NCI-H128 (cell line): ENCODE data around the gene GGN.
"Not testable (repeated sequence)": the region's sequence is repeated elsewhere in the genome, so short reads cannot be mapped to it uniquely, and the experiment has no call there.

Experiments used
- DNase-seq: peaks from one replicate; lab custom pipeline; 2025; ENCODE audit not compliant: unreplicated experiment; lab: John Stamatoyannopoulos, UW

The GGN gene

DNA sequence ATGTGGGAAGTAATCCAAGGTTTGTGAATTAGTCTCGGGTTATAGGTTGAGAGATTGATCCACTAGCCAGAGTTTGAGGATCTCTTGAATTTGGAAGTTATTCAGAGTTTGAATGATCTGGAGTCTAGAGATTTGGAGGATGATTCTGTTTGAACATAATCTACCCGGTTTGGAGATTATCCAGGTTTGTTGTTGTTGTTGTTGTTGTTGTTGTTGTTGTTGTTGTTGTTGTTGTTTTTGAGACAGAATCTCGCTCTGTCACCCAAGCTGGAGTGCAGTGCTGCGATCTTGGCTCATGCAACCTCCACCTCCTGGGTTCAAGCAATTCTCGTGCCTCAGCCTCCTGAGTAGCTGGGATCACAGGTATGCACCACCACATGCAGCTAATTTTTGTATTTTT, 24.1 kb upstream of the GGN start:
- not testable (repeated sequence) for DNase-seq

DNA sequence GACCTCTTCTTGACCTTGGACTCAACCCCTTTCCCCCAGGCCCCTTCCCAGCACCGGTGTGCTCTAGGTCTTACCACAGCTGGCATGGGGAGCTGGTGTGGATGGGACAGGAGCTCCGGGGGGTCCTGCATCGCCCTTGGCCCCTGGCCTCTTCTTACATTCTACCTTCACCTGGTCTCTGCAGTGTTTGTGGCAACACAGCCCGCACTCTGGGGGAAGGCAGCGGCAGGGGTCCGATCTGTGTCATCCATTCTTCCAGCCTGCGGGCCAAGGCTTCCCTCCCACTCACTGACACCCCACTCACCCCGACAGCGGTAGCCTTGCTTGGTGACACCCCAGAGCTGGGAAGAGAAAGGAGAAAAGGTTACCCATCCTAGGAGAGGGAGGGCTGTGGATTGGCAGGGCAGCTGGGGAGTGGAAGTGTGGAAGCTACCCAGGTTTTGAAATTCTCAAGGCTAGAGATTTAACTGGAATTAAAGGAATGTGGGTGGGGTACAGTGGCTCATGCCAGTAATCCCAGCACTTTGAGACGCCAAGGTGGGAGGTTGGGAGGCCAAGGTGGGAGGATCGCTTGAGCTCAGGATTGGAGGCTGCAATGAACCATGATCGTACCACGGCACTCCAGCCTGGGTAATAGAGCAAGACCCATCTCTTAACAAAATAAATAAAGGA, 23.3 kb upstream of the GGN start:
- DNase-seq, result no peak

DNA sequence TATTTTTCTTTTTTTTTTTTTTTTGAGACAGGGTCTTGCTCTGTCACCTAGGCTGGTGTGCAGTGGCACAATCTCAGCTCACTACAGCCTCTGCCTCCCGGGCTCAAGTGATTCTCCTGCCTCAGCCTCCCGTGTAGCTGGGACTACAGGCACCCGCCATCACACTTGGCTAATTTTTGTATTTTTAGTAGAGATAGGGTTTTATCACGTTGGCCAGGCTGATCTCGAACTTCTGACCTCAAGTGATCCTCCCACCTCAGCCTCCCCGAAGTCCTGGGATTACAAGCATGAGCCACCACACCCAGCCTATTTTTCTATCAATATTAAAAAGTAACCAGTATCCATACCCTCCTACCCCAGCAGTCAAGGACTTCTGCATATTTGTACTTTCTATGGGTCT, 22.6 kb upstream of the GGN start:
- not testable (repeated sequence) for DNase-seq

DNA sequence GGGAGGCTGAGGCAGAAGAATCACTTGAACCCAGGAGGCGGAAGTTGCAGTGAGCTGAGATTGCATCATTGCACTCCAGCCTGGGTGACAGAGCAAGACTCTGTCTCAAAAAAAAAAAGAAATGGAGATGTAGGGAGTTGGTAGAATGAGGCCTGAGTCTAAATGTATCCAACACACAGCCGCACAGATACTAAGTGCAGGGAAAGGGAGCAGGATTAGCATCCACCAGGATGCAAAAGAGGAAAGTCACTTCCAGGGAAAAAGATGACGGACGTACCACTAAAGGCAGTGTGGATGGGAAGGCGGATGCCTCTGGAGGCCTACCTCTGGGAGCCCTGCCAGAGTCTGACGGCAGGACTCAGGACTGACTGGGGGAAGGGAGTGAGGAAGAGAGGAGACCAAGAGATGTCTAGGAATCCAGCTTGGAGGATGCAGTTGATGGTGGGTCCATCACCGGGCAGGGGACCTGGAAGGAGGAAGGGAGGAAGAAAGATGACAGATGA, 21.8 kb upstream of the GGN start:
- DNase-seq, result no peak

DNA sequence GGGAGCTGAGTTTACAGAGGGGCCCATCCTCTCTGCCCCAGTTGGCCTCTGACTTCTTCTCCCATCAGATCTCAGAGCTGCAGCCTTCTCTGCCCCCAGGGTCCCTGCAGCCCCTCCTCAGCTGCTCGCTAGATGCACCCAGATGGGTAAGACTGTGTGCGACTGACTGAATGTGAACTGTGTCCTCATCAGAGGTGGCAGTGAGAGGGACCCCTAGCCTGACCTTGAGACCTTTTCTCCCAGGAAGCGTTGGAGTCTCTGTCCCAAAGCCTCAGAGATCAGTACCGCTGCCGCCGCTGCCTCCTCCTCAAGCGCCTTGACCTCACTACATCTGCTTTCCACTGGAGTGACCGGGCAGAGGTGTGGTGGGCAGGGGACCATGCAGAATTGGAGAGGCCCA, 17.4 kb upstream of the GGN start:
- no peak for DNase-seq

DNA sequence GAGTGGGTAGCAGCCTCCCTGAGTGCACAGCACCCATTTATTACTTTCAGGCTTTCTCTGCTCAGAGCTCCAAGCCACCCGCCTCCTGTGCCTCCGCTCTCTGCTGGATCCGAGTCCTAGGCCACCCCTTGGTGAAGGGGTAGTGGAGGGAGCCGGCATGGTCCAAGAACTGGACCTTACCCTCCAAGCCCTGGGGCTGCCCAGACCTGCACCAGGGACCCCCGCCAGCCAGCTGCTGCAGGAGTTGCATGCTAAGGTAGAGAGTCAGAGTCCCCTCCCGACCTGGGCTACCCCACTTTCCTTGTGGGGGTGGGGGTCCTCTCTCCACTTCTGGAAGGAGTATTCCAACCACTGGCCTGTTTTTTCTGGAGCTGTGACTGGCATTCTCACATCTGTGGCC, 17.0 kb upstream of the GGN start:
- no peak for DNase-seq

DNA sequence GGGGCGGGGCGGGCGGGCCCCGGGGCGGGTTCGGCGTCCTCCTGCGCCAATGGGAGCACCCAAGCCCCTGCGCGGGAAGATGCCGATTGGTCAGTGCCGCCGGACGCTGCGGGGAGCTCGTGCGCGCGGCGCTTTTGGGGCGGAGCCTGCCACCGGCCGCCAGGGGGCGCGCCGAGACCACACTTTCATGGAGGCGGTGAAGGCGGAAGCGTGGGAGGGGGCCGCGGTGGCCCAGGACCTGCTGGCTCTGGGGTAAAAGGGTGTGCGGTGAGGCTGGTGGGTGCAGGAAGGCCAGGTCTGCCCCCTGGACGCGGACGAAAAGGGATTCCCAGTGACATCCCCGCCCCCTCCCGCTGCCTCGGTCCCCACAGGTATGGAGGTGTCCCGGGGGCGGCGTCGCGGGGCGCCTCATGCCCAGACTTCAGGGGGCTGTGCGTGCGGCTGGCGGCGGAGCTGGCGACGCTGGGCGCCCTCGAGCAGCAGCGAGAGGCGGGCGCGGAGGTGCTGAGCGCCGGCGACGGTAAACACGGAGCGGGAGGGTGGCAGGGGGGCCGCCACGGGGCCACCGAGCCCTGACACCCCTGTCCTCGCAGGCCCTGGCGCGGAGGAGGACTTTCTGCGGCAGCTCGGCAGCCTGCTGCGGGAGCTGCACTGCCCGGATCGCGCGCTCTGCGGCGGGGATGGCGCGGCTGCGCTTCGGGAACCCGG, 15.3 kb upstream of the GGN start, which contains the start of gene FAM98C:
FAM98C (plus strand) TSS at position 127 of the 708 bp plus-strand sequence; CDS start at position 188, 61 bp downstream.
- DNase-seq, result peak; percentile 98

DNA sequence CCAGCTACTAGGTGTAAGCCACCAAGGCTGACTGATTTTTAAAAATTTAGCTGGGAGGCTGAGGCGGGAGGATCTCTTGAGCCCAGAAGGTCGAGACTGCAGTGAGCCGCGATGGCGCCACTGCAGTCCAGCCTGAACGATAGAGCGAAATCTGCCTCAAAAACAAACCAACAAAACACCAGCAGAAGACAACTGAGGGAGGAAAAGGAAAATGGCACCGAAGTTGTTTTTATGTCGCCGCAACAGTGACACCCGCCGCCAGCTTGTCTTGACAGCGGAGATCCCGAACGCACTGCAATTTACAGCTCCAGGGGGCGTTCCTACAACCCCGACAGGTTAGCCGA, 14.8 kb upstream of the GGN start:
- no peak for DNase-seq

DNA sequence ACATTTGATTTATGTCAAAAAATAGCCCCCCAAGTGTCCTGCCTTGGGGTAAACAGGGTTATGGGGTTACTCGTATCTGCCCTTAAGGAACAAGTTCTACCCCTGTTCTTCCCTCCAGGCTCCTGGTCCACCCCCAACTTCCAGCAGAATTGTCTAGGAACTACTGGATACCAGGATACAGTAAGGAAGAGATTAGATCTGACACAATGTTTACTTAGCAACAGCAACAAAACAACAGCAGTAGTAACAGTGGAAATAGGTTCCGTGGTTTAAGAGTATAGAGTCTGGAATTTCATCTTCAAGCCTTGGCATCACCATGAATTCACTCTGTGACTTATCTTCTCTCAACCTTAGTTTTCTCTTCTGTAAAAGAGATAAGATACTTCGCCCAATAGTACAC, 13.3 kb upstream of the GGN start:
- no peak for DNase-seq

DNA sequence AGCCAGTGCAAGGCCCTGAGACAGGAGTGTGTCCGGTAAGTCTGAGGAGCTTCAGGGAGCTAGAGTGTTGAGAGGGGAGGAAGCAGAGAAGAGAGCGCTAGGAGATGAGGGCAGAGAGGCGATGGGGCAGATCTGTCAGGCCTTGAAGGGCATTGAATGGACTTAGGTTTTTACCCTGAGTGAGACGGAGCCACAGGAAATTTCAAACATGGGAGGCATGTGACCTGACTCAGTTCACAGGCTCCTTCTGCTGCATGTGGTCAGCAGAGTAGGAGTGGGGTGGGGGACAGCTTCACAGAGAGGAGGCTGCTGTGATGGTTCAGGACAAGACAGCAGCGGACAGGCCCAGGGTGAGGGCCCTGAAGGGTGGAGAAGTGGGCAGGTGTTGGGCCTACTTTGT, 12.5 kb upstream of the GGN start:
- no peak for DNase-seq

DNA sequence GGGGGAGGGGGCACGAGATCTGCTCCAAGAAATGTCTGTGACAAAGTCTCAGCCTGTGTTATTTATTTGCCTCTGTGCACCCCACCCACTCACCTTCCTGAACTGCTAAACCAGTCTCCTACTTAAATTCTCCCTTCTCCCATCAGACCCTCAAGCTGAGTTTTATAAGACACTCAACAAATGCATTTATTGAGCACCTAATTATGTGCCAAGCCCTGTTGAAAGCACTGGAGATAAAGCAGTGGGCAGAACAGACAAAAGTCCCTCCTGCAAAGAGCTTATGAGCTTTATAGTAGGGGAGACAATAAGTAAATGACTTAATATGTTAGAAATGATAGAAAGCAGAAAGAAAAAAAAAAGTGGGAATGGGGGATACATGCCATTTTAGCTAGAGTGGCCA, 11.7 kb upstream of the GGN start:
- DNase-seq, result no peak

DNA sequence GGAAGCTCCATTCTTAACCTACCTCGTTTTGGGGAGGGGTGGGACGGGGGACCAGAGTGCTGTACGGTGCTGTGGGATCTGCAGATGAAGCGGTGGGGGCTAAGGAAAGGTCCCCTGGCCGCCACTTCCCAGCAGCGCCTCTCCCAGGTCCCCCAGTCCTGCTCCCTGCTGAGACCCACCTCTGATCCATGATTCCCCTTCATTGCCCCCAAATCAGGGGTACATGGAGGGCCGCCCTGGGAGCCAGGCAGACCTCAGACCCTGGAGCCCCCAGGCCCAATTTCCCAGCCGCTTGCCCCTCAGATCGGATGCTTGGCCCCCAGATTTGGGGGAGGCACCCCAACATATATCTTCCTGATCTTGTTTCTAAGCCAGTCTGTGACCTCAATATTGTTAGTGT, 11.2 kb upstream of the GGN start:
- DNase-seq, result no peak

DNA sequence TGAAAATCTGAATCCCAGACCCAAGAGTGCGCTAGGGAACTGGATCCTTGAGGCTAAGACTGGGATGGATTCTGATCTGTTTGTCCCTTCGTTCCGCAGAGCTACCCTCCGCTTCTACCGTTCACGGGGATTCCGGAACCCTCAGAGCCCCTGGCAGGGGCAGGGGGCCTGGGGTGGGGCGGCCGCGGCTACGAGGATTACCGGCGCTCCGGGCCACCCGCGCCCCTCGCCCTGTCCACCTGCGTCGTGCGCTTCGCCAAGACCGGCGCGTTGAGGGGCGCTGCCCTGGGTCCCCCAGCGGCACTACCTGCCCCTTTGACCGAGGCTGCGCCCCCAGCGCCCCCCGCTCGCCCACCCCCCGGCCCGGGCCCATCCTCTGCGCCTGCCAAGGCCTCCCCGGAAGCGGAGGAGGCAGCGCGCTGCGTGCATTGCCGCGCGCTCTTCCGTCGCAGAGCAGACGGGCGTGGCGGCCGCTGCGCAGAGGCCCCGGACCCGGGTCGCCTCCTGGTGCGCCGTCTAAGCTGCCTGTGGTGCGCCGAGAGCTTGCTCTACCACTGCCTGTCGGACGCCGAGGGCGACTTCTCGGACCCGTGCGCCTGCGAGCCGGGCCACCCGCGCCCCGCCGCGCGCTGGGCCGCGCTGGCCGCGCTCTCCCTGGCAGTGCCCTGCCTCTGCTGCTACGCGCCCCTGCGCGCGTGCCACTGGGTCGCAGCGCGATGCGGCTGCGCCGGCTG, 7.7 kb upstream of the GGN start:
- DNase-seq, result no peak

DNA sequence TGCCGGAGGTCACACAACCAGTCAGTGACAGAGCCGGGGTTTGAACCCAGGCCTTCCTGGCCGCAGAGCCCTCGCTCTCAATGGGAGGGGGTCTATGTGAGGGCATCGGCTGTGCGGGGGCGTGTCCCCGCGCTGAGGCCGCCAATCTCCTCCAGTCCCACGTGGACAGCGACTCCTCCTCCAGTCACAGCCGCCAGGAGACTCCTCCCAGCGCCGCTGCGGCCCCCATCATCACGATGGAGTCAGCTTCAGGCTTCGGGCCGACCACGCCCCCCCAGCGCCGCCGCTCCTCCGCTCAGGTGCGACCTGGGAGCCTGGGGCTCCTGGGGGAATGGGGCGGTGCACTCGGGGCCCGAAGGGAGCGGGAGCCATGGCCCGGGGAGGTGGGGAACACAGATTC, 6.7 kb upstream of the GGN start:
- DNase-seq, result no peak

DNA sequence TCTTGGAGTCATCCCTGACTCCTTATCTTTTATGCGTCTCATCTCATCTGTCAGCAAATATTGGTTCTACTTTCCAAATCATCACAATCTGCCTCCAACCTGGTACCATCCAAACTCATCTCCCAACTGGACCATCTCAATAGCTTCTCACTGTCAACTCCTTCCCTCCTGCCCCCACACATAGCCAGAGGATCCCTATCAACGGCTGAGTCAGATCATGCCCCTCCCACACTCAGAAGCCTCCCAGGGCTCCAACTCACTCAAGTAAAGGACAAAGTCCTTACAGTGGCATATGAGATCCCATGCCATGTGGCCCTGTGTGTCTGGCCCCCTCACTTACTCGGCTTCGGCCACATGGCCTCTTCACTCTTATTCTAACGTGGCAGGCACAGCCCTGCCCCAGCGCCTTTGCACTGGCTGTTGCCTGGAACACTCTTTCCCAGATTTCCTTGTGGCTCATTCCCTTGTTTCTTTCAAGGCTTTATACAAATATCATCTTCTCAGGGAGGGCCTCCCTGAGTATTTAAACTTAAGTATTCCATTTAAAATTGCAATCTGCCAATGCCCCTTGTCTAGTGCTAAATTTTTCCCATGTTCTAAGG, 5.0 kb upstream of the GGN start:
- DNase-seq, result no peak

DNA sequence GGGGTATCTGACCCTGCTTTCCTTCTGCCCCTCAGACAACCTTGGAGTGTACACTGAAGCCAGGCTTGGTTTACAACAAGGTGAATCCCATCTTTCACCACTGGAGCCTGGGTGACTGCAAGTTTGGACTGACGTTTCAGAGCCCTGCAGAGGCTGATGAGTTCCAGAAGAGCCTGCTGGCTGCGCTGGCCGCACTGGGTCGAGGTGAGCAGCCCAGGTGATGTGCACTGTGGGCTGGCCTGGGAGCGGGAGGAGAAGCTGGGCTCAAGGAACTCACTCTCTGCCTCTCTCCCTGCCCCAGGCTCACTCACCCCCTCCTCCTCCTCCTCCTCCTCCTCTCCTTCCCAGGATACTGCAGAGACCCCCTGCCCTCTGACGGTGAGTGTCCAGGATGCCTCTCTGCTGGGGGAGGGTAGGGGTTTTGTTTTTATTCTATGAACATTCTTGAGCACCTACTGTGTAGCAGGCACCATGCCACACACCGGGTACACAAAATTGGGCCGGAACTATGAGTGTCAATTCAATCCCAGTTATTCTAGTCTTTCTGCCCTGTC, 4.2 kb upstream of the GGN start:
- no peak for DNase-seq

DNA sequence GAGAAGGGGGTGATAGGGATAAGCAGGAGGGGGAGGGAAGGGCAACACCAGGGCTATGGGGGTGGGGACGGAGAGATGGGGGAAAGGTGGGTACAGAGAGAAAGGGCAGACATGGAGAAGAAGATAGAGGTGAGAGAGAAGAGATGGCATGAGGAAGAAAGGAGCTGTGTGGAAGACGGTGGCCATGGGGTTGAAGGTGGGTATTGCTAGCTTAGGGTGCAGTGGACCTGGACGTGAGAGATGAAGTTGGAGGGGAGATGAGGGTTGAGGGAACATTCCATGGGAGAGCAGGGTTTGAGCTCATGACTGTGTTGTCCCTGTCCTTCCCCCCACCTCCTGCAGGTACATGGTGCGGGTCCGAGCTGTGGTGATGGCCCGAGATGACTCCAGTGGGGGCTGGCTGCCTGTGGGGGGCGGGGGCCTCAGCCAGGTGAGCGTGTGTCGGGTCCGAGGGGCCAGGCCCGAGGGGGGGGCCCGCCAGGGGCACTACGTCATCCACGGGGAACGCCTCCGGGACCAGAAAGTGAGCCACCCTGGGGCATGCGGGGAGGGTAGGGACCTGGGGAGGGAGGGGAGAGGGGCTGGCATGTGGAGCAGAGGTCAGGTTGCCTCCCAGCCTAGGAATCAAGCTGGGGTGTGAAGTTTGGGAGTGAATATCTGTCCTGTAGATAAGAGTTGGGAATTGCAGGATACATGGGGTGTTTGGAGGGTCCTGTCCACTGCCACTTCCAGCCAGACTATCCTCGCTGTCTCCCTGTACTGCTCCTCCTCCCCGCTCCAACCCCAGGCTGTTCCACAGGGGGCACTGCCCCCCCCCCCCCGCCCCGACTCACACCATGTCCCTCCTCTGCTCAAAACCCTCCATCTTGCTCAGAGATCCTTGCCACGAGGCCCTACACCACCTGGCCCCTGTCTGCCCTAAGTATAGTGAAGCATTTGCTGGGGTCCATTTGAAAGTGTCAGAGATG, 2.4 kb upstream of the GGN start:
- DNase-seq, result no peak

DNA sequence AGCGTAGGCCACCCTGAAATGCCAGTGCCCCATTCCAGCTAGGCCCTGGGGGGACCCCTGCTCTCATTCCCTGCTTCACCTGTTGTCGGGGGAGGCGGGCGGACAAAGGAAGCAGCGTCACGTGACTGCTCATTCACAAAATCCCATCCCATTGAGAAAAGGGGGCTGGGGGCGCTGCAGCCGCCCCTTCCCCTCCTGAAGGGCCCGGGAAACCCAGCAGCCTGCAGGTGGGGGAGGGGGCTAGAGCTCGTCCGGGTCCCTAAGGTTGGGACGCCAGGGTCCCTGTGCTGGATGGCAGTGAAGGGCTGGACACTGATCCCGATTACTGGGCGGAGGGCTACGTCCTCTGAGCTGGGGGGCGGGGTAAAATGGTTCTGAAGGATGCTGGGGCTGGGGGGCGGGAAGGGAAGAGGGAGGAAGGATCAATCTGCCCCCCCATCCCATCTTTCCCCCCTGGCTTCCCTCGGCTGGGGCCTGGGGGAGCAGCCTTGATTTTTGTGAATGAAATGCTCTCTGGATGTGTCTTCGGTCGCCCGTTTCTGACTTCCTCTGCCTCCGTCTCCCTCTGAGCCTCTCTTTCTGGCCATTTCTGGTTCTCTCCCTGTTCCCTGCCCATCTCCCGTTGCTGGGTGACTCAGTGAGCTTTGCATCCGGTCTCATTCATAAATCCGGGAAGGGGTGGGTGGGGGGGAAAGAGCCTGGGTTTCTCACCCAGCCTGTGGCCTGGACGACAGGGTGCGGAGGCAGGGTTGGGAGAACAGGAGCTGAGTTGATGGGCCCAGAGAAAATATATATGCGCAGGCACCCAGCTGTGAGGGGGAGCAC, 1.5 kb upstream of the GGN start:
- peak; percentile 3 for DNase-seq

DNA sequence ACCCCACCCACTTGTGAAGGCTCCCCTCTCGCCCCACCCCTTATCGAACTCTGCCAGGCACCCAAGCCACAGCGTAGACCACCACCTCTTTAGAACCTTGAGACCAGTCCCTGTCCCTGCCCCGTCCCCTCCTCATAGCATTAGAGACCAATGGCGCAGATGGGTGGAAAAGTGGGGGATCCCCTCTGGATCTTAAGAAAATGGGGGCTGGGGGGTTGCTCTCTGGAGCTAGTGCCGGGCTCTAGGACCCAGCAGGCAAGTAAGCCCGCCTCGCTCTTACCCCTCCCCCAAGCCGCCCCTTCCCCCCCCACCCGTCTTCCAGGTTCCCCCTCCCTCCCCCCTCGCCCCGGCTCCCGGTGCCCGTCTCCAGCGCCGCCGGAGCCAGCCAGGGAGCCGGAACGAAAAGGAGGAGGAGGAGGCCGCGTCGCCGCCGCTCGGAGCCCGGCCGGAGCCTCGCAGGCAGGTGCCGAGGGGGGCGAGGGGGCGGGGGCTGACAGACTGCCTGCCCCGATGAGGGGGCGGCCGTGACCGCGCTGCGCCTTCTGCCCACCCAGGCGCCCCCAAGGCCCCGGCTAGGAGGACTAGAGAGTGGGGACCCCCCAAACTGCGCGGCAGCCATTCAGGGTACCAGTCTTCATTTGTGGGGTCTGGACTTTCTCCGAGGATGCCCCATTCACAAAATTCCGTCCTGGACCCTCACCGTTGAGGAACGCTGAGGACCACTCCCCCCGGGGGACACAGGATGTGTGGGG, 691 bp upstream of the GGN start, which contains the start of gene SPRED3:
SPRED3 (plus strand) TSS at position 349 of the 752 bp plus-strand sequence. CDS start 1,606 bp downstream, outside the sequence.
- no peak for DNase-seq
